HG02763 (cell line): ENCODE data around the gene ARL3.
"Not testable (repeated sequence)": the region's sequence is repeated elsewhere in the genome, so short reads cannot be mapped to it uniquely, and the experiment has no call there.

ENCODE experiments used
- ATAC-seq: cut with Tn5 transposase; IDR thresholded peaks from one replicate; pipeline ENCODE4 v1.9.1; 2021; ENCODE audit warnings: mild to moderate bottlenecking, moderate library complexity; ENCODE audit not compliant: unreplicated experiment

The ARL3 gene

DNA sequence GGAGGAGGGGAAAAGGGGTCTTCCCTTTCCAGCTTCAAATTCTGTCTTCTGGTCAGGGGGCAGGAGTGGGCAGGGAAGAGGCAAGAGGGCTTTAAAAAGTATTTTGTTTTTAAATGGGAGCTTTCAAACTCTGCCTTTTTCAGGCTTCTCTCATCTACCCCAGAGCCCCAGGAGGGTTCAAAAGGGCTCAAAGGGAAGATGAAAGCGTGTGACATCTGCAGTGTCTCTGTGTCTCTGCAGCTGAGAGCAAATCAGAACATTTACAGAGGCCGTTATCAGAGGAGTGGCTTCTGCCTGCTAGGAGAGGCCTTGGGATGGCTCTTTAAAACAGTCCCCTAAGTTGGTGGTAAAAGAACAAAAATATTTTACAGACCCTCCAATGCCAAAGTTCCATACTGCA, 39.6 kb downstream of the ARL3 start:
- ATAC-seq: no peak

DNA sequence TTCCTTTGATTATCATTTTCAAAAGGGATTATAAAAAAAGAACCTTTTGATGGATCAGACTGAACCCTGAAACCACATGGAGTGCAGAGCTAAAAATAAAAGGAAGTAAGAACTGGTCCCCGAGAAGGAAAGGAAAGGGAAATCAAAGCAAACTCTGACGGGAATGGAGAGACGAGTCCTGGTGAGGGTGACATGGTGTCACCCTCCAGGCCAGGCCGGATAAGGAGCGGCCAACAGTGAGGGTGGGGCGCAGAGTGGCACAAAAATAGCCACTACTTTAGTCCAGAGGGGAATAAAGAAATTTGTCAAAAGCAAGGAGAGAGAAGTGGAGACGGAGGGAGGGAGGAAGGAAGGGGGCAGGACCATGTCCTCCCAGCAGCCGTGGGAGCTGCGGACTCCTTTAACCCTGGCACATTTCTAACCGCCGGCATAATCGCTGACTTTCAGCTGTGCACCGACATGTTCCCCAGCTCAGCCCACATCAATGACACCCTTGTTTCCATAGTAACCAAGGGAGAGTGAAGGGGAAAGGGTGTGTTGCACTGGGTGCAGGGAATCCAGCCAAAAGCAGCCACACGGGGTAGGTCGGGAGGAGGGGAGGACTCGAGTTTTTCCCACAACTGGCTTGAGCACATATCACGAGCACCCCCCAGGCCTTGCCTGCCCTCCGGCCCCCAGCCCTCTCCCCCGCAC, 40.2 kb downstream of the ARL3 start:
- no peak for ATAC-seq

DNA sequence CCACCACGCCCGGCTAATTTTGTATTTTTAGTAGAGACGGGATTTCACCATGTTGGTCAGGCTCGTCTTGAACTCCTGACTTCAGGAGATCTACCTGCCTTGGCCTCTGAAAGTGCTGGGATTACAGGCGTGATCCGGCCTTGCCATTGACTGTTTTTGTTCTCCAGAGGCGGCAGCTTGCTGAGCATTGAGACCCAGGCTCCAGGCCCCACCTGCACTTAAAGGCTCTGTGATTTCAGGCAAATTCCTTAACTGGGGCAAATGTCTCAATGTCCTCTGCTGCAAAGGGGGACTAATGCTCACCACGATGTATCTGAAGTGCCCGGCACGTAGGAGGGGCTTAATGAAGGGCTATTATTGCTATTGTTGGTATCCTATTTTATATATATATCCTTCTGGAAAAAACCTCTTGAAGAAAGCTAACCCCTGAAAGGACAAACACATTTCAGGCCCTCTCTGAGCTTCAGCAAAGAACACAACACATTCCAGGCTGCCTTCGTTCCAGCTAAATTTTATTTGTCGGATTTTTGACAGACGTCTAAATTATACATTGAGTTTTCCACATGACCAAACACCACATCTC, 40.9 kb downstream of the ARL3 start:
- ATAC-seq: no peak

DNA sequence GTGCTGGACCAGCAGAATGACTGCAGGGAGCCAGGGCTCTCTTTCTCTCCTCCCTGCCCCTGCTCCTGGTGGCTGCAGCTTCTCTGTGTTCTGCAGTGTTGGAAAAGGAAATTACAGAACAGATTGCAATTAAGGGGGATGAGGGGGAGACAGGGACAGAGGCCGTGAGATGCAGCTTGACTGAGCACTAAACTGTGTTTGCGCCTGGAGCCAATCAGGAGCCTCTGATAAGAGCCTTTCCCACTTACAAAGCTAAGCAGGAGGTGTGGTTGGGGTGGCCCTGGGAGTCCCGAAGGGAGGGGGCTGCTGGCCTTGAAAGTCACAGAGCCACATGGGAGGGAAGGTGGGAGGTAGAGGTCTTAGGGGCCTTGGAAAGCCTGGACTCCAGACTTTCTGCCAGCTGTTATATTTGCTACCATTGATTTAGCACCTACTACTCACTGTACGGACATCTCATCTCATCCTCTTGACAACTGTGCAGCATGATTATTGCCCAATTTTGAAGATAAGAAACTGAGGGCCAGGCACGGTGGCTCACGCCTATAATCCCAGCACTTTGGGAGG, 43.2 kb downstream of the ARL3 start:
- no peak for ATAC-seq

DNA sequence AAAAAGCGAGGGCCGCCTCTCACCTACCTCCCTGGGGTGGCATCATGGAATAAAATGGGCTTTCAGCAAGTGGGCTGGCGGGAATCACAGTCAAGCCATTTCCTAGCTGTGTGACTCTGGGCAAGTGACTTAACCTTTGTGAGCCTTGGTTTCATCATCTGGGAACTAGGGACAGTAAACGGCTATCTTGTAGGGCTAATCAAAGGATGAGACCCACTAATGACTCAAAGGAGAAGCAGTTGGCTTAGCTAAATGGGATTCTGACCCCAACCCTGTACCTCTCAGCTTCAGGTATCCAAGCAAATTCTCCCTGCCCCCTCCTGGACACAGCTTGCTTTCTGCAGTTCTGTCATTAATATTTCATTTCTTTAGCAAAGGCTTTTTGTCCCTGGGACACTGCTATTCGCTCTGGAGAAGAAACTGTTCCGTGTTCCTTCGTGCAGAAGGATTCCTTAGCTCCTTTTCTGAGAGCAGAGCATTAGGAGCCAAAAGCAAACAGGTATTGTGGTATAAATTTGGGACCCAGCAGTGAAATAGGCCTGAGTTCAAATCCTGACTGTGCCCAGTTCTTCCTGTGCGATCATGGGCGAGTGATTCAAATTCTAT, 44.0 kb downstream of the ARL3 start:
- no peak for ATAC-seq

DNA sequence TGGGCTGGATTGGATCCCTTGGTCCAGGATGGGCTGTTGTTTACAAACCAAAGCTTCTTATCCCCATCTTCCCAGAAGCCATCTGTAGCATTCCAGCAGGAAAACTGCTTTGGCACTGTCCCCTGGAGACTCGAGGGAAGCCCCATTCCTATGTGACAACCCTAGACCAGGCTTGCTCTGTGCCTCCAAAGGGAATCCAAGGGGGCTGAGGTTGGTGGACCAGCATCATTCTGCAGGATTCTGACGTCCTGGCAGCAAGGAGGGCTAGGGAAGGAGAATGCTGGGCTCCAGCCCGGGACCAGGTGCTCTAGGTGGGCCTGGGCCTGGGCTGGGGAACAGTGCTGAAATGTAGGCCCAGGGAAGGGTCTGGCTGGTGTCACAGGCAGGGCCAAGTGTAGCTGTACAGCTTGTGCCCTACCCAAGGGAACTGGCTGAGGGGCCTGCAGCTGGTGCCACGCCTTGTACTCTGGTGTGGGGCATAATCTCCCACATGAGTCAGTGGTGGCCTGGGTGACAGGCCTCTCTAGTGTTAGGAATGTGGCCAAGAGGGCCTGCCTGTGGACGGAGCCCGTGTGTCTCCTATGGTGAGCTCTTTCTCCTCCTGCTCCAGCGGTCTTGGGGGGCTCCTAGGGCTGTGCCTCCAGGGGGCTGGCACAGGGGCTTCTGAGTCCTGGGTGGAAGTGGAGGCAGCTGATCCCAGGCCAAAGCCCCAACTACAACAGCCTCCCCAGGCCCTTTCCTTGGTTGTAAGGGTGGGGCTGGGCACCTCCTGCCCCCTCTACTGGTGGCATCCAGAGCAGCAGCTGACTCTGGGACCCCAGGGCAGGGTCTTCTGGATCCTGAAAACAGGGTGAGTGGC, 44.8 kb downstream of the ARL3 start:
- ATAC-seq: no peak

DNA sequence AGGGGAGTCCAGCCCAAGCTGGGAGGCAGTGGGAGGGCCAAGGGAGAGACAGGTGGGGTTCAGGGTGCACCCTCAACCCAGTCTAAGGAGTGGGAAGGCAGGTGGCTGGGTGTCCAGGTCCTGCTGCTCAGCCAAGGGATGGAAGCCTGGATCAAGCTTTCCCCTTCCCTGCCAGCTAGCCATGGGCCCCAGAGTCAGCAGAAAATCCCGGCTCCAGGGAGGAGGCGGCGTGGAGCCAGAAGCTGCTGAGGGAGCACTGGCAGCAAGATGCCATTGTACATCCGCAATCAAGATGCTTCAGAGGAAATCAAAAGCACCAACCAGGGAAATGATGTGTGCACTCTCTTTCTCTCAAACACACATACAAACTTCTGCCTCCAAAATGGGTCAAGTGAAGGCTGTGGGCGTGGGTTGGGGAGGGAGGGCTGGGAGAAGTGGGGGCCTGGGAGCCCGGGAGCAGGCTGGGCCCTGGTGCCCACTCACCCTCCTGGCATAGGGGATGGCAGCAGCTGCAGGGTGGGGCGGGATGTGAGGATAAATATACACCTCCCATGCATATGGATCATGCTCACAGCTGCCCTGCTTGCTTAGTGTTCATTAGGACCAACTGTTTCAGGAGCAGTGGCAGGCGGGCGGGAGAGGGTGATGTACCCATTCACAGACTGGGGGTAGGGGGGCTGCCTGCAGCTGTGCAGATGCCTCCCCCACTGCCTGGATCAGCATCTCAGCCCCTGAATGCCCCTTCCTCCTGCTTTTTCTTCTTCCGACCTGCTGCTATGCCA, 45.7 kb downstream of the ARL3 start:
- ATAC-seq: no peak

DNA sequence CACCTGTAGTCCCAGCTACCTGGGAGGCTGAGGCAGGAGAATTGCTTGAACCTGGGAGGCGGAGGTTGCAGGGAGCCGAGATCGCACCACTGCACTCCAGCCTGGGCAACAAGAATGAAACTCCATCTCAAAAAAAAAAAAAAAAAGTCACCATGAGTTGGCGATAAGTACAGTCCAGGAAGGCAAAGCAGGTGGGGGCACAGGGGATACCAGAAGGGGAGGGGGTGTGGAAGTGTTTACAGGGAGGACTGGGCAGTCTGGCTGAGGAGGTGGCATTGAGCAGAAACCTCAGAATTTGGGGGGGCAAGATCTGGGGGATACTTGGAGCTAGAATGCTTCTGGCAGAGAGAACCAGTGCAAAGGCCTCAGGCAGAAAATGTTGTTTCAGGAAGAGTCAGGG, 46.8 kb downstream of the ARL3 start:
- not testable (repeated sequence) for ATAC-seq

DNA sequence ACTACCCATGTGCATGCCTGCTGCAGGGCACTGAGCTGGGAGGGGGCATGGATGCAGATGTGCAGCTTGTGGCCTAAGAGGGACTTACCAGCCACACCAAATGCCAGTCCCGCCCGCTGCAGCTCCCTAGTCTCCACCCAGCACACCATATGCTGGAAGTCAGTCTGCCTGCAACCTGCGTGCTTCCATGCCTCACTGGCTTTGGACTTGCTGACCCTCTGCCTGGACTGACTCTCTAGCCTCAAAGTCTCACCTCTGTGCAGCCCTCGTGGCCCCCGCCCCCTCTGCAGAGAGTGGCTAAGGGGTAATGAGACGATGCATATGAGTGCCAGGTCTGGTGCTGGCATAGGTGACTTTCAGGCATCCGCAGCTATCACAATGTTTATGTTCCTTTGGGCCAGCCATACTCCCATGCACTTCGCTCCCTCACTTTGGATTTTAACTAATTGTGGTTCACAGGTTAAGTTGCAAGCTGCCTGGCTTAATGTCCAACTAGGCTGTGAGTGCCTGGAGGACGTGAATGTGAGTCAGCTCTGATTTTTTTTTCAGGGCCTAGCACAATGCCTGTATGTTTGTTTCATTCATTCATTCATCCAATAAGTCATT, 48.2 kb downstream of the ARL3 start:
- ATAC-seq: no peak

DNA sequence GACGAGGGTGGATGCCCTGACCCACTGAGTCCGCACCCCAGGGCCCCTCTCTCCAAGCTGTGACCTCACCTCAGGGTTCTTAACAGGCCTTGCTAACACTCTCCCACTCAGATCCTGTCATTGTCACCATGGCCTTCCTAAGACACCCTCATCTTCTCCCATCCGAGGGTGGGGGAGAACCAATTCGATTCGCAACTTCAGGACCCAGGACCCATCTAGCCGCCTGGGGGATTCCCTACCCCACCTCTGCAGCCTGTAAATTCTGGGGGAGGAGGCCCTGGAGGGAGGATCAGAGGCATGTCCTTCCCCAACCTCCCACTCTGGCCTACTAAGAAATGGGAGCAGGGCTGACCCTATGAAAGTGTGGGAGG, 52.6 kb downstream of the ARL3 start:
- no peak for ATAC-seq

DNA sequence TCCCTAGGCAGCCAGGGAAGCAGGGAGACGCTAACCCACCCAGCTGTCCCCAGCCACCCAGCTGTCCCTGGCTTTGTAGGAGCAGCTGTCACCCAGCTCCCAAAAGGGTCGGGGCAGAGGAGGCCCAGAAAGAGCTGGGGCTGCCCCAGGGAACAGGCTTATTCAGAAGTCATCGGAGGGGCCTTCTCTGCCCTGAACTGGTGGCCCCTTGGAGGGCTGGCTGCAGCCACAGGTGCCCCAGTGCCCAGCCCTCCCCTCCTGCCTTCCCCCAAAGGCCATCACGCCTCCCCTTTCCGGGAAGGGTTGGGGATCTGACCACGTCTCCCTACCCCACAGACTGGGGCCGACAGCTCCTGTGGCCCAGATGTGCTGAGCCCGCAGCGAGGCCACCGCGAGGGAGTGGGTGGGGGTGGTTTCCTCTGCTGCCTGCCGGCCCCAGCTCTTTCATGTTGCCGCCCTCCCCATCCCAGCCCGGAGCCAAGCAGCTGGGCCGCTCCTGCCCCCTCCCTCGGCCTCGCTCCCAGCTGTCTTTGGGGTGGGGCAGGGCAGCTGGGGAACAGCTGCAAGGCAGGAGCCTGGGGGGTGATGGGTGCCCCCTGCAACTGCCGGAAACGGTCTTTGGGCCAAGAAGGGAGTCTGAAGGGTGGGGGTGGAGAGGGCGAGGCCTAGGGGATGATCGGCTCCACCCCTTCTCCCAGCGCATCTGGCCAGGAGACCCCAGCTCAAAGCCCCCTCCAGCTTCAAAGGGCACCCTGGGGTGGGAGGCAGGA, 53.1 kb downstream of the ARL3 start:
- peak; percentile 82 for ATAC-seq

DNA sequence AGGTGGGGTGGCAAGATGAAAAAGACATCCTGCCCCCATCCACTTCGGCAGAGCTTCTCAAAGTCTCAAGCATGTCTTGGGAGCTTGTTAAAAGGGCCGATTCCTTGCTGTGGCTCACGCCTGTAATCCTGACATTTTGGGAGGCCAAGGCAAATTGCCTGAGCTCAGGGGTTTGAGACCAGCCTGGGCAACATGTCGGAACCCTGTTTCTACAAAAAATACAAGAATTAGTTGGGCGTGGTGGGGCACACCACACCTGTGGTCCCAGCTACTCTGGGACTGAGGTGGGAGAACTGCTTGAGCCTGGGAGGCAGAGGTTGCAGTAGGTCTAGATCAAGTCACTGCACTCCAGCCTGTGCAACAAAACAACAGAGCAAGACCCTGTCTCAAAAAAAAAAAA, 55.4 kb downstream of the ARL3 start:
- ATAC-seq: no peak

DNA sequence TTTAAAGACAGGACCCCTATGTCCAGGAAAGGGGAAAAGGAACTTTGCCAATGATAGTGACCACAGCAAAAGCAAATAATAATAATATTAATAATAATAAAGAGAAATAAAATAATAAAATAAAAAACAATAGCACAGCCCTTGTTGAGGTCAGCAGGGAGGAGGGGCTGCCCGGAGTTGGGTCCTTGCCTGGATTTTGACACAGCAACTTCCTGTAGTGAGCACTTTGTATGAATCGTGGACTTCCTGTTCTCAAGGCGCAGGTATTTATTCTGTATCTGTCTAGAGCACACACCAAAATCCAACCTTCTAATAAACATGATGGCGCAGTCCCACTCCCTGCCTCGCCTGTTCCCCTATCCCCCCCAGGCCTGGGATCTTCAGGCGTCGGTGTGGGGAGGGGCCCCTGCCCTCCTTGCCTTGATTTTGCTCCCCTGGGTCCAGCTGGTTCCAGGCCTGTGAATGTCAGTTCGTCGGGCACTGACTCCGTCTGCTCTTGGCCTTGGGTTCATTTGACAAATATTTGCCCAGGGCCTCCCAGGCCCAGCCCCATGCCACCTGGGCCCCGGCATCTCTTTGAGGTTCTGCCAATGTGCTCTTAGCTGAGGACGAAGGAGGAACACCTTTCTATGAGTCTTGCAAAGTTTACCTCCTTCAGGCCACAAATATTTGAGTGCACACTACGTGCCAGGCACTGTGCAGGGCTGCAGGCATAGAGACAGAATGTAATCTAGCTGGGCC, 56.0 kb downstream of the ARL3 start:
- ATAC-seq: no peak

DNA sequence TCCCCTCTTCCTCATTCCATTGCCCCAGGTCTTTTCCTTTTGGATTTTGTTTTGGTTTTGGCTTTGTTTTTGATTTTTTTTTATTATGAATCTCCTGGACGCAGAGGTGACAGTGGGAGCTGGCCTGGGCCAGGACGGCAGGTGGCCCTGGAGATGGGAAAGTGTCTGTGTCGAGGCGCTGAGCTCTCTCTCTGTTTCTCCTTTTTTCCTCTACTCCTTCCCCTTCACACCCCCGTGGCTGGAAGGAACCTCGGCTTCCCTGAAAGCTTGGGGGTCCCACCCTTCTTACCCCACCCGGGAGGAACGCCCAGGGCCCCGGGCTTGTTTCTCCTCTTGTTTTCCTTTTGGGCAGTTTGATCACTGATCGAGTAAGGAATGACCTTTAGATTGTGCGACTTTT, 56.7 kb downstream of the ARL3 start:
- ATAC-seq: no peak

DNA sequence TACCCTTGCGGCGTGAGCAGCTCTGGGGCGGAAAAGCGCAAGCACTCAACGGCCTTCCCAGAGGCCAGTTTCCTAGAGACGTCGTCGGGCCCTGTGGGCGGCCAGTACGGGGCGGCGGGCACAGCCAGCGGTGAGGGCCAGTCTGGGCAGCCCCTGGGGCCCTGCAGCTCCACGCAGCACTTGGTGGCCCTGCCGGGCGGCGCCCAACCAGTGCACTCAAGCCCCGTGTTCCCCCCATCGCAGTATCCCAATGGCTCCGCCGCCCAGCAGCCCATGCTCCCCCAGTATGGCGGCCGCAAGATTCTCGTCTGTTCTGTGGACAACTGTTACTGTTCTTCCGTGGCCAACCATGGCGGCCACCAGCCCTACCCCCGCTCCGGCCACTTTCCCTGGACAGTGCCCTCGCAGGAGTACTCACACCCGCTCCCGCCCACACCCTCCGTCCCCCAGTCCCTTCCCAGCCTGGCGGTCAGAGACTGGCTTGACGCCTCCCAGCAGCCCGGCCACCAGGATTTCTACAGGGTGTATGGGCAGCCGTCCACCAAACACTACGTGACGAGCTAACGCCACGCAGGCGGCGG, 57.3 kb downstream of the ARL3 start:
- no peak for ATAC-seq

DNA sequence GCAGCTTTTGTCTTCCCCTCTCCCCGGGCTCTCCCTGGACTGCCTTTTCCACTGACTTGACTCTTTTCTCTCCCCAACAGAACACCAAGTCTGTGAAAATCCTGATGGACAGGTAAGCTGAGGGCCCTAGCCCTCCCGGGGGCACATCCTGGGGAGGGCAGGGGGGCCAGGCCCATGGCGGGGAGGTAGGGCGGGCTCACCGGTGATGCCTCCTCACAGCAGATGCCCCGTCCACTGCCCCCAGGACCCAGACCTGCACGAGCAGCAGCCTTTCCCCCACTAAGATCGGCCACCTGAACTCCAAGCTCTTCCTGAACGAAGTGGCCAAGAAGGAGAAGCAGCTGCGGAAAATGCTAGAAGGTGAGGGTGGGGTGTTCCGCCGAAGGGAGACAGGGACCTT, 58.2 kb downstream of the ARL3 start:
- ATAC-seq: no peak

DNA sequence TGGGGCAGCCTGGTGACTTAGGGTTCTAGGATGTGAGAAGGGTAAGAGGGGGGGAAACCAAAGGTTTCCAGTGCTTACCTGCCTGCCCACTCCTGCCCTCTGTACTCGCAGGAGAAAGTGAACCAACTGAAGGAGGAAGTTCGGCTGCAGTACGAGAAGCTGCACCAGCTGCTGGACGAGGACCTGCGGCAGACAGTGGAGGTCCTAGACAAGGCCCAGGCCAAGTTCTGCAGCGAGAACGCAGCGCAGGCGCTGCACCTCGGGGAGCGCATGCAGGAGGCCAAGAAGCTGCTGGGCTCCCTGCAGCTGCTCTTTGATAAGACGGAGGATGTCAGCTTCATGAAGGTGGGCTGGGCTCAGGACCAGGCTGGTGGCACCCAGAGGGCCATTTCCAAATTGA, 59.2 kb downstream of the ARL3 start:
- no peak for ATAC-seq

DNA sequence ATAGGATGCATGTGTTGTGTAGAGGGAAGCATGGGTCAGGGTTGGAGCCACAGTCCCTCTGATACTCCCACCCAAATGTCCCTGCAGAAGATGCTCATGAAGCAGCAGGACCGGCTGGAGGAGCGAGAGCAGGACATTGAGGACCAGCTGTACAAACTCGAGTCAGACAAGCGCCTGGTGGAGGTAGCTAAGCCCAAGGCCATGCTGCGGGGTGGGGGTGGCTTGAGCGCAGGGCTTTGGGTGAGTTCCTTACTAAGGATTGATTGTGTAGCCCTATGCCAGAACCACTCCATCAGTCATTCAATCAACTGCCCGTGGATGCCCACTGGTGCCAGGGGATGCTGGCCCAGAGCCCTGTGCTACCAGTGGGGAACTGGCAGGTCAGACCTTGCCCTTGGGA, 59.6 kb downstream of the ARL3 start:
- no peak for ATAC-seq
